Caco-2 (cell line): ENCODE data around the gene ECM2. TPM values are rescaled to one million over a fixed set of nuclear protein-coding genes. Genes with fewer than 3 reads are reported as not detected.

Source experiments
- BruUV-seq: library from RNA; stranded (reverse); fragments of 400-500 nt; replicated peaks from 2 replicates; lab custom pipeline; 2021; lab: Mats Ljungman, UMichigan
- CTCF ChIA-PET: fragments of 300-600 bp; sonication (Branson Sonifier 250); formaldehyde crosslinking; loops from one replicate; lab custom pipeline; 2022; ENCODE audit warnings: antibody characterized with exemption; lab: Charles Lee
- POLR2A ChIA-PET: fragments of 300-600 bp; sonication (Branson Sonifier 250); formaldehyde crosslinking; loops from one replicate; lab custom pipeline; 2022; ENCODE audit warnings: antibody characterized with exemption; lab: Charles Lee
- DNase-seq, 2 experiments: peaks; one replicate each; pipeline versions ENCODE4 v3.0.0 to v3.0.0-alpha.2; 2020 to 2022
- H3K27me3 ChIP-seq: replicated peaks from 2 replicates; pipeline ENCODE4 v1.6.0; 2011; ENCODE audit warnings: low read length; ENCODE audit not compliant: control insufficient read depth, insufficient read depth
- H3K36me3 ChIP-seq: 2 replicates; pipeline ENCODE4 v1.5.1; 2011; ENCODE audit warnings: low read length; ENCODE audit not compliant: control insufficient read depth, insufficient read depth
- H3K4me1 ChIP-seq: fragments of 250-450 bp; sonication (Bioruptor Pico); 2 replicates; pipeline ENCODE4 v1.5.1; 2020; ENCODE audit warnings: mild to moderate bottlenecking
- H3K4me3 ChIP-seq: 2 replicates; pipeline ENCODE4 v1.5.1; 2011; ENCODE audit warnings: low read depth, mild to moderate bottlenecking, control low read depth, low read length
- H3K9me3 ChIP-seq: fragments of 250-450 bp; sonication (Bioruptor Pico); 2 replicates; pipeline ENCODE4 v1.5.1; 2020; ENCODE audit warnings: mild to moderate bottlenecking, moderate library complexity
- H3K27ac Mint-ChIP-seq: one replicate; pipeline ENCODE4 v1.8.0; 2022; ENCODE audit warnings: mixed read lengths; ENCODE audit not compliant: unreplicated experiment
- H3K27me3 Mint-ChIP-seq: one replicate; pipeline ENCODE4 v1.8.0; 2022; ENCODE audit warnings: mixed read lengths; ENCODE audit not compliant: insufficient read depth, unreplicated experiment
- H3K36me3 Mint-ChIP-seq: one replicate; pipeline ENCODE4 v1.8.0; 2022; ENCODE audit warnings: mild to moderate bottlenecking, mixed read lengths; ENCODE audit not compliant: insufficient read depth, unreplicated experiment
- H3K4me1 Mint-ChIP-seq: one replicate; pipeline ENCODE4 v1.8.0; 2022; ENCODE audit warnings: low read depth, mixed read lengths; ENCODE audit not compliant: unreplicated experiment
- H3K4me3 Mint-ChIP-seq: one replicate; pipeline ENCODE4 v1.8.0; 2022; ENCODE audit warnings: mild to moderate bottlenecking, moderate library complexity, mixed read lengths; ENCODE audit not compliant: unreplicated experiment
- H3K9me3 Mint-ChIP-seq: one replicate; pipeline ENCODE4 v1.8.0; 2022; ENCODE audit warnings: mixed read lengths; ENCODE audit not compliant: unreplicated experiment
- CTCF ChIP-seq, 2 experiments: fragments of 200-600 bp in 1 of 2; IDR thresholded peaks; 1 replicate in 1 of 2; 2 replicates in 1 of 2; pipeline versions ENCODE4 v1.5.1 to v1.8.0; 2011 to 2022; ENCODE audit warnings: antibody characterized with exemption in 1 of 2, control low read depth in 1 of 2, inconsistent platforms in 1 of 2, low read depth in 1 of 2, low read length in 1 of 2, mild to moderate bottlenecking in 1 of 2, moderate library complexity in 1 of 2; ENCODE audit not compliant: insufficient read depth in 1 of 2, severe bottlenecking in 1 of 2, unreplicated experiment in 1 of 2
- intact Hi-C: fragments of 100-400 bp; cut with micrococcal nuclease; formaldehyde crosslinking; loops from one replicate; pipeline ENCODE4 v1.10.0; 2022; ENCODE audit not compliant: unreplicated experiment
- total RNA-seq: library from RNA; stranded (reverse); gene quantifications from 2 replicates; pipeline ENCODE4 v1.2.3, GENCODE V29; 2022

Gene ECM2
- total RNA-seq, 1 experiment from 2014 or later: not detected

- no peak for TF ChIP-seq CTCF (IDR thresholded peaks at IDR 0.05; ENCODE audit: insufficient read depth in 1 of 2, low read depth in 1 of 2, low read length in 1 of 2, severe bottlenecking in 1 of 2, unreplicated experiment in 1 of 2)
- Mint-ChIP-seq H3K27ac (no peak overlapping the region), H3K27me3 (no peaks in the 10 kb centered on the region), H3K4me3 (no peak overlapping the region), H3K36me3 (no peaks in the 10 kb centered on the region), H3K4me1 (no peaks in the 10 kb centered on the region), H3K9me3 (no peaks in the 10 kb centered on the region)
- Histone ChIP-seq H3K4me3 (no peak overlapping the region), H3K27me3 (no peaks in the 10 kb centered on the region), H3K4me1 (no peaks in the 10 kb centered on the region), H3K9me3 (no peaks in the 10 kb centered on the region), H3K36me3 (no peaks in the 10 kb centered on the region)
- intact Hi-C loops: no loop called here
- no TSS peak for BruUV-seq
- POLR2A ChIA-PET: no interaction called here
- CTCF ChIA-PET: no interaction called here
- DNase-seq: no peak
These were observed 29.2 kb upstream of the ECM2 start for GRCh38 chr9:92564982-92565381.

GRCh38 chr9:92564504-92564903 lies 28.7 kb upstream of the ECM2 start:
- Mint-ChIP-seq H3K4me1 (no peaks in the 10 kb centered on the region), H3K27ac (no peak overlapping the region), H3K4me3 (no peak overlapping the region), H3K9me3 (no peaks in the 10 kb centered on the region), H3K27me3 (no peaks in the 10 kb centered on the region), H3K36me3 (no peaks in the 10 kb centered on the region)
- BruUV-seq: no TSS peak
- no peaks in the 10 kb centered on the region for H3K9me3 ChIP-seq
- no peaks in the 10 kb centered on the region for H3K4me1 ChIP-seq
- no peak for TF ChIP-seq CTCF (IDR thresholded peaks at IDR 0.05; ENCODE audit: insufficient read depth in 1 of 2, low read depth in 1 of 2, low read length in 1 of 2, severe bottlenecking in 1 of 2, unreplicated experiment in 1 of 2)
- no peaks in the 10 kb centered on the region for H3K27me3 ChIP-seq
- H3K4me3 ChIP-seq: no peak overlapping the region
- H3K36me3 ChIP-seq: no peaks in the 10 kb centered on the region
- POLR2A ChIA-PET: no interaction called here
- intact Hi-C loops: no loop called here
- DNase-seq: no peak
- CTCF ChIA-PET: no interaction called here

GRCh38 chr9:92563116-92564100 lies 27.6 kb upstream of the ECM2 start:
- POLR2A ChIA-PET: no interaction called here
- BruUV-seq: no TSS peak
- no peaks in the 10 kb centered on the region for H3K27me3 Mint-ChIP-seq
- no peaks in the 10 kb centered on the region for H3K4me1 Mint-ChIP-seq
- H3K4me1 ChIP-seq: no peaks in the 10 kb centered on the region
- H3K36me3 ChIP-seq: no peaks in the 10 kb centered on the region
- no peak overlapping the region for H3K4me3 Mint-ChIP-seq
- H3K36me3 Mint-ChIP-seq: no peaks in the 10 kb centered on the region
- no peak overlapping the region for H3K4me3 ChIP-seq
- no peak for DNase-seq
- CTCF ChIA-PET: no interaction called here
- TF ChIP-seq CTCF (IDR thresholded peaks at IDR 0.05; ENCODE audit: insufficient read depth in 1 of 2, low read depth in 1 of 2, low read length in 1 of 2, severe bottlenecking in 1 of 2, unreplicated experiment in 1 of 2): no peak
- H3K27ac Mint-ChIP-seq: no peak overlapping the region
- H3K9me3 Mint-ChIP-seq: no peaks in the 10 kb centered on the region
- H3K27me3 ChIP-seq: no peaks in the 10 kb centered on the region
- intact Hi-C loops: no loop called here
- H3K9me3 ChIP-seq: no peaks in the 10 kb centered on the region
